Mesendoderm (in vitro differentiated cells): ENCODE data around the gene CLDN18.

Experiments
- DNase-seq: peaks from one replicate; pipeline ENCODE4 v3.0.0; 2013
- H2AK5ac ChIP-seq: 2 replicates; pipeline ENCODE4 v1.6.1; 2013; ENCODE audit warnings: low read length, inconsistent platforms
- H2BK120ac ChIP-seq: 2 replicates; pipeline ENCODE4 v1.6.1; 2013; ENCODE audit warnings: low read depth, mild to moderate bottlenecking, low read length, moderate library complexity, mixed read lengths
- H2BK15ac ChIP-seq: replicated peaks from 2 replicates; pipeline ENCODE4 v1.6.1; 2013; ENCODE audit warnings: low read depth, mild to moderate bottlenecking, moderate library complexity
- H2BK5ac ChIP-seq: 2 replicates; pipeline ENCODE4 v1.6.1; 2013; ENCODE audit warnings: low read length, inconsistent platforms
- H3K18ac ChIP-seq: 2 replicates; pipeline ENCODE4 v1.6.1; 2013; ENCODE audit warnings: mild to moderate bottlenecking, low read length, mixed read lengths
- H3K23ac ChIP-seq: one replicate; pipeline ENCODE4 v1.6.1; 2013; ENCODE audit warnings: low read length
- H3K27ac ChIP-seq: 2 replicates; pipeline ENCODE4 v1.5.1; 2013; ENCODE audit warnings: low read depth, mild to moderate bottlenecking, inconsistent platforms, low read length, moderate library complexity
- H3K27me3 ChIP-seq: 2 replicates; pipeline ENCODE4 v1.6.1; 2013; ENCODE audit warnings: low read length, control low read depth, mild to moderate bottlenecking, inconsistent platforms; ENCODE audit not compliant: insufficient read depth, poor library complexity
- H3K36me3 ChIP-seq: 2 replicates; pipeline ENCODE4 v1.6.1; 2013; ENCODE audit warnings: low read length, inconsistent platforms; ENCODE audit not compliant: control insufficient read depth, insufficient read depth
- H3K4ac ChIP-seq: one replicate; pipeline ENCODE4 v1.6.1; 2013; ENCODE audit warnings: low read depth, mild to moderate bottlenecking, low read length, moderate library complexity
- H3K4me1 ChIP-seq: 2 replicates; pipeline ENCODE4 v1.6.1; 2013; ENCODE audit warnings: low read depth, low read length, inconsistent platforms; ENCODE audit not compliant: control insufficient read depth
- H3K4me2 ChIP-seq: 2 replicates; pipeline ENCODE4 v1.6.1; 2013; ENCODE audit warnings: low read length
- H3K4me3 ChIP-seq: 2 replicates; pipeline ENCODE4 v1.5.1; 2013; ENCODE audit warnings: mild to moderate bottlenecking, low read length
- H3K56ac ChIP-seq: one replicate; pipeline ENCODE4 v1.6.1; 2013; ENCODE audit warnings: low read length
- H3K79me1 ChIP-seq: 2 replicates; pipeline ENCODE4 v1.6.1; 2013; ENCODE audit warnings: low read length, inconsistent platforms
- H3K79me2 ChIP-seq: 2 replicates; pipeline ENCODE4 v1.6.1; 2013; ENCODE audit warnings: mild to moderate bottlenecking, low read length; ENCODE audit not compliant: control insufficient read depth, insufficient read depth
- H3K9ac ChIP-seq: 2 replicates; pipeline ENCODE4 v1.6.1; 2013; ENCODE audit warnings: low read length, inconsistent platforms
- H4K5ac ChIP-seq: one replicate; pipeline ENCODE4 v1.6.1; 2013; ENCODE audit warnings: low read length
- H4K8ac ChIP-seq: one replicate; pipeline ENCODE4 v1.6.1; 2013; ENCODE audit warnings: low read depth, mild to moderate bottlenecking, control low read depth, low read length, moderate library complexity
- WGBS: extraction: QIAGEN DNeasy Blood & Tissue Kit; methylation state at CpG from one replicate; pipeline ENCODE4 v1.1.7; 2013; ENCODE audit warnings: low lambda C conversion rate, missing lambda C conversion rate; ENCODE audit not compliant: insufficient coverage; ENCODE audit errors: extremely low coverage; 5-methylcytosine and 5-hydroxymethylcytosine counted together

Gene CLDN18

DNA sequence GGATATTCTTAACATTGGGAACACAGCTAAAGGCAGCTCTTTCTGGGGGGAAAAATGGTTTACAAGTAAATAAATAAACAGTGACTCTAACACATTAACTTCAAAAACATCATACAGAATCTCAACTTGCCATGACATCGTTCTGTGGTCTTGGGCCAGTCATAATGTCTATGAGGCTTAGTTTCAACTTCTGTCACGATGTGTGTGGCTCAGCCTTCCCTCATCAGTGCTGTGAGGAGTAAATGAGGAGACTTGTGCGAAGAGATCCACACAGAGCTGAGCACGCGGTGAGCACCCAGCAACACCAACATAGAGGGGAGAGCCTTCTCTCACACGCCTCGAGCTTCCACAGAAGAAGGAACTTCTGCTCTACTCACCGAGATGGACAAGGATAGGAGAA, 56.4 kb downstream of the CLDN18 start:
- H3K36me3 ChIP-seq = peaks cover 2% of the 10 kb centered on the region

DNA sequence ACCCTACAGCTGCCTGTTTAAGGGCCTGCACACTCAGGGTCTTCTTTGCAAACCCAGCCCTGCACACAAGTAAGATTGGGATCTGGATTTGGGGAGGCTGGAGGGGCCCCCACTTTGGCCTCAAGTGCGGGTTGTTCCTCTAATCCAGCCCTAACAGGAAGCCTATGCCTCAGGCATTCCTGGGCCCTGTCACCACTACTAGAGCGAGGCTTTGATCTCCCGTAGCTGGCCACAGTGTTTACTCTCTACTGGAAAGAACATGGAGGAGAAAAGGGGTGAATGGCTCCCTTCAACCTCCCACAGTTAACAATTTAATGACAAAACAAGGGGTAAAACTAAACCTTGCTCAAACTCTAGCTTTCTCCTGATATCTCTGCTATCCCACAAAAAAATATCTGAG, 57.0 kb downstream of the CLDN18 start:
- H3K4ac ChIP-seq = no peak overlapping the region
- DNase-seq = no peak
- H4K8ac ChIP-seq = no peak overlapping the region
- H3K23ac ChIP-seq = no peak overlapping the region
- no peaks in the 10 kb centered on the region for H3K27me3 ChIP-seq
- no peaks in the 10 kb centered on the region for H3K79me1 ChIP-seq
- H3K4me2 ChIP-seq = no peak overlapping the region
- H2AK5ac ChIP-seq = no peak overlapping the region
- no peak overlapping the region for H2BK5ac ChIP-seq
- H3K79me2 ChIP-seq = no peaks in the 10 kb centered on the region
- no peaks in the 10 kb centered on the region for H3K4me1 ChIP-seq
- WGBS = no CpG with 5 or more reads among the region's 3 CpGs
- no peak overlapping the region for H3K18ac ChIP-seq
- no peak overlapping the region for H3K27ac ChIP-seq
- no peak overlapping the region for H2BK120ac ChIP-seq
- H3K4me3 ChIP-seq = no peak overlapping the region
- no peak overlapping the region for H3K9ac ChIP-seq
- no peak overlapping the region for H2BK15ac ChIP-seq
- no peak overlapping the region for H4K5ac ChIP-seq
- H3K36me3 ChIP-seq = peaks cover 2% of the 10 kb centered on the region
- H3K56ac ChIP-seq = no peak overlapping the region

More for the DNA sequence above, 56.4 kb downstream of the CLDN18 start:
- no peak for DNase-seq
- Histone ChIP-seq H3K27me3 (no peaks in the 10 kb centered on the region), H2BK120ac (no peak overlapping the region), H4K8ac (no peak overlapping the region), H2AK5ac (no peak overlapping the region), H4K5ac (no peak overlapping the region), H2BK5ac (no peak overlapping the region), H3K18ac (no peak overlapping the region), H3K27ac (no peak overlapping the region), H3K79me1 (no peaks in the 10 kb centered on the region), H3K4me1 (no peaks in the 10 kb centered on the region), H2BK15ac (no peak overlapping the region), H3K4me2 (no peak overlapping the region), H3K9ac (no peak overlapping the region), H3K4ac (no peak overlapping the region), H3K56ac (no peak overlapping the region), H3K23ac (no peak overlapping the region), H3K4me3 (no peak overlapping the region), H3K79me2 (no peaks in the 10 kb centered on the region)
- WGBS = no CpG with 5 or more reads among the region's 8 CpGs

DNA sequence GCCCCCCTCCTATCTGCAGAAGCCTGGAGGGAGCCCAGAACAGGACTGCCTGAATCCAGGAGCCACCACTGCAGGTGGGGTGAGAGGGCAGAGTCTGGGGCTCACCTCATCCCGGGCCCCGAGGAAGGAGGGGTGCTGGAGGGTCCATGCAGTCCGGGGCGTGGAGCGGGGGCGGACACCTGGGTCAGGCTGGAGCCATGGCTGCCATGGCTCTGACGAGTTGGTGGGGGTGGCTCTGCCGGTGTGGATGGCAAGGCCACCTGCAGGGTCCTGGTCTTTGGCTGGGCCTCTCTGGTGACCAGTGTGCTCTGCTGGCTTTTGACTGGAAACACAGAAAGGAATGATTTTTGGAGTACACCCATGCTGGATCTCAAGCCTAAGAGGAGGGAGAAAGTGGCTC, 58.1 kb downstream of the CLDN18 start:
- no peak overlapping the region for H2BK5ac ChIP-seq
- no peaks in the 10 kb centered on the region for H3K27me3 ChIP-seq
- H3K18ac ChIP-seq = no peak overlapping the region
- H3K23ac ChIP-seq = no peak overlapping the region
- peaks cover 2% of the 10 kb centered on the region for H3K36me3 ChIP-seq
- H3K4ac ChIP-seq = no peak overlapping the region
- H3K27ac ChIP-seq = no peak overlapping the region
- no peak overlapping the region for H2AK5ac ChIP-seq
- no CpG with 5 or more reads among the region's 8 CpGs for WGBS
- no peaks in the 10 kb centered on the region for H3K4me1 ChIP-seq
- H3K79me2 ChIP-seq = no peaks in the 10 kb centered on the region
- no peak overlapping the region for H2BK15ac ChIP-seq
- H2BK120ac ChIP-seq = no peak overlapping the region
- H4K8ac ChIP-seq = no peak overlapping the region
- H3K79me1 ChIP-seq = no peaks in the 10 kb centered on the region
- H3K9ac ChIP-seq = no peak overlapping the region
- no peak overlapping the region for H3K4me2 ChIP-seq
- no peak overlapping the region for H4K5ac ChIP-seq
- DNase-seq = no peak
- no peak overlapping the region for H3K4me3 ChIP-seq
- H3K56ac ChIP-seq = no peak overlapping the region

DNA sequence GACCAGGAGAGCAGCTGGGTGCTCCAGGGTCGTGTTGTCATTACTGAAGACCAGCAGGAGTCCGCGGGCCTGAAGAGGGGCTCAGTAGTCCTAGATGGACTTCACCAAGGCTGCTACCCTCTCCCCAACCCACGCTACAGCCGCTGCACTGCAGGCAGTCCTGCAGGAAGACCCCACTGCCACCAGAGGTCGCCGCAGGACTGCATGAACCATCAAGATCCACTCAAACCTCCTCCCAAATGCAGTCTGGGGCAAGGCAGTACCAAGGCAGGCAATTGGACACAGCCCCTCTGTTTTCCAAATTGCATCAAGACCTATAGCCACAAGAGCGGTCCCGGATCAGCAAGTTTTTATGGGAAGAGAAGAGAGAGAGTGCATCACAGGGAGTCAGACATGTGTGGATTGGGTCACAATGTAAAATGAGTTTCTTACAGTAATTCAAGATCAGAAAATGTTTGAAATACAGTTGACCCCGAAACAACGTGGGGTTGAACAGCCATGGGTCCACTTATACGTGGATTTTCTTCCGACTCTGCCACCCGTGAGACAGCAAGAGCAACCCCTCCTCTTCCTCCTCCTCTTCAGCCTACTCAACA, 58.7 kb downstream of the CLDN18 start:
- peak; percentile 87 for DNase-seq
- H3K23ac ChIP-seq = no peak overlapping the region
- H3K4me1 ChIP-seq = no peaks in the 10 kb centered on the region
- H3K18ac ChIP-seq = no peak overlapping the region
- H3K4ac ChIP-seq = no peak overlapping the region
- no peak overlapping the region for H3K4me2 ChIP-seq
- no peak overlapping the region for H2BK15ac ChIP-seq
- no peaks in the 10 kb centered on the region for H3K27me3 ChIP-seq
- WGBS = no CpG with 5 or more reads among the region's 14 CpGs
- no peak overlapping the region for H3K56ac ChIP-seq
- no peak overlapping the region for H4K5ac ChIP-seq
- no peak overlapping the region for H3K27ac ChIP-seq
- no peak overlapping the region for H2BK5ac ChIP-seq
- no peaks in the 10 kb centered on the region for H3K79me2 ChIP-seq
- H3K79me1 ChIP-seq = no peaks in the 10 kb centered on the region
- H3K36me3 ChIP-seq = peaks cover 2% of the 10 kb centered on the region
- H2AK5ac ChIP-seq = no peak overlapping the region
- H3K4me3 ChIP-seq = no peak overlapping the region
- no peak overlapping the region for H2BK120ac ChIP-seq
- H4K8ac ChIP-seq = no peak overlapping the region
- no peak overlapping the region for H3K9ac ChIP-seq

DNA sequence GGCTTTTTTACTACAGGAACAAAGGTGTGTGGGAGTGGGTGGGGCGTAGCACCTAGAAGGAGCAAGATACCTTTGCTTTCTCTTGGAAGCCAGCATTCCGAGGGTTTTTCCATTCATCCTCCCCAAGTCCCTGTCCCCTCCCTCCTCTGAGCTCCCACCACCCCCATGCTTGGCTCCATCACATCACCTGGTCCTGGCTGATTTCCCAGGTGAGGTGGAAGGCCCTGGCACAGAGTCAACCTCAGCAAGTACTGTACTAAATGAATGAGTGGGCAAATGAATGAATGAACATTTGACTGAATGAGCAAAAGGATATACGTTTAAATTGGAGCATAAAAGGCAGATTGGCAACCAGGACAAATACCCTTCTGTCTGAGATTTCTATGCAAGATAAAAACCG, 60.0 kb downstream of the CLDN18 start:
- Histone ChIP-seq H3K9ac (no peak overlapping the region), H2BK15ac (no peak overlapping the region), H3K18ac (no peak overlapping the region), H3K79me1 (no peaks in the 10 kb centered on the region), H2BK120ac (no peak overlapping the region), H4K5ac (no peak overlapping the region), H3K27ac (no peak overlapping the region), H3K4ac (no peak overlapping the region), H3K23ac (no peak overlapping the region), H3K4me1 (no peaks in the 10 kb centered on the region), H3K27me3 (no peaks in the 10 kb centered on the region), H2AK5ac (no peak overlapping the region), H4K8ac (no peak overlapping the region), H3K4me2 (no peak overlapping the region), H2BK5ac (no peak overlapping the region), H3K56ac (no peak overlapping the region), H3K79me2 (no peaks in the 10 kb centered on the region), H3K4me3 (no peak overlapping the region), H3K36me3 (peaks cover 2% of the 10 kb centered on the region)
- DNase-seq = no peak
- no CpG with 5 or more reads among the region's 4 CpGs for WGBS

DNA sequence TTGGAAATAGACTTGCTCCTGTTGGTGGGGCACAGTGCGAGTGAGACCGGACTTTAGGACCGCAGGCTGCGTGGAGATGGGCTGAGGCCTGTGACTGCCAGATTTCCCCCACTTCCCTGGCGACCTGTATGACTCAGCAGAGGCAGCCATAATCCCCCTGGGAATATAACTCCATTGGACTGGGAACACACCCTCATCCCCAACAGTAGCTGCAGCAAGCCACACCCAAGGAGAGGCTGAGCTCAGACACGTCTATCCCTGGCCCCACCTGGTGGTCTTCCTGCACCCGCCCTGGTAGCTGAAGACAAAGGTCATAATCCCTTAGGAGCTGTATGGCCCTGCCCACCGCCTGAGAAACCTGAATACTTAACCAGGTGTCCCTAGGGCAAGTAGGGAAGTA, 62.8 kb downstream of the CLDN18 start:
- no peak overlapping the region for H4K5ac ChIP-seq
- H2BK15ac ChIP-seq = no peak overlapping the region
- DNase-seq = peak; percentile 57
- no peaks in the 10 kb centered on the region for H3K36me3 ChIP-seq
- no peaks in the 10 kb centered on the region for H3K27me3 ChIP-seq
- no peak overlapping the region for H3K4ac ChIP-seq
- H3K9ac ChIP-seq = no peak overlapping the region
- no peak overlapping the region for H4K8ac ChIP-seq
- no peak overlapping the region for H3K4me3 ChIP-seq
- no peak overlapping the region for H3K18ac ChIP-seq
- H3K23ac ChIP-seq = no peak overlapping the region
- no peak overlapping the region for H3K4me2 ChIP-seq
- no peak overlapping the region for H2BK120ac ChIP-seq
- no peaks in the 10 kb centered on the region for H3K4me1 ChIP-seq
- no peak overlapping the region for H2AK5ac ChIP-seq
- no peak overlapping the region for H2BK5ac ChIP-seq
- no peak overlapping the region for H3K27ac ChIP-seq
- no peaks in the 10 kb centered on the region for H3K79me2 ChIP-seq
- H3K56ac ChIP-seq = no peak overlapping the region
- no peaks in the 10 kb centered on the region for H3K79me1 ChIP-seq
- no CpG with 5 or more reads among the region's 8 CpGs for WGBS
